Putamen (tissue), 1 donor: ENCODE results near the gene PTPRM.

ENCODE experiments used
- DNase-seq: peaks from one replicate; pipeline ENCODE4 v3.0.0-alpha.2; 2016; ENCODE audit warnings: low spot score

Gene PTPRM

GRCh38 chr18:8399138-8399537, 832.0 kb downstream of the PTPRM start:
- DNase-seq: no peak

- DNase-seq: no peak
Measured at GRCh38 chr18:8400193-8400752, 833.2 kb downstream of the PTPRM start.

- DNase-seq: no peak
Measured at GRCh38 chr18:8400825-8401224, 833.7 kb downstream of the PTPRM start.

- DNase-seq: no peak
Measured at GRCh38 chr18:8401606-8402005, 834.5 kb downstream of the PTPRM start.

GRCh38 chr18:8402237-8402636, 835.1 kb downstream of the PTPRM start:
- no peak for DNase-seq

- no peak for DNase-seq
Measured at GRCh38 chr18:8403713-8404112, 836.6 kb downstream of the PTPRM start.

GRCh38 chr18:8406186-8406867, 839.2 kb downstream of the PTPRM start:
- no peak for DNase-seq

GRCh38 chr18:8406868-8407250, 839.7 kb downstream of the PTPRM start:
- no peak for DNase-seq

- no peak for DNase-seq
Measured at GRCh38 chr18:8409151-8409550, 842.0 kb downstream of the PTPRM start.

GRCh38 chr18:8411492-8411891, 844.4 kb downstream of the PTPRM start:
- no peak for DNase-seq

GRCh38 chr18:8412117-8412516, 845.0 kb downstream of the PTPRM start:
- no peak for DNase-seq

- DNase-seq: no peak
Measured at GRCh38 chr18:8413189-8413588, 846.1 kb downstream of the PTPRM start.

- no peak for DNase-seq
Measured at GRCh38 chr18:8413751-8414150, 846.6 kb downstream of the PTPRM start.

- no peak for DNase-seq
Measured at GRCh38 chr18:8416212-8417019, 849.3 kb downstream of the PTPRM start.

- DNase-seq: no peak
Measured at GRCh38 chr18:8422391-8422790, 855.3 kb downstream of the PTPRM start.

GRCh38 chr18:8423051-8423557, 856.0 kb downstream of the PTPRM start:
- no peak for DNase-seq

GRCh38 chr18:8424481-8424880, 857.4 kb downstream of the PTPRM start:
- no peak for DNase-seq

- no peak for DNase-seq
Measured at GRCh38 chr18:8424917-8425725, 858.0 kb downstream of the PTPRM start.

- no peak for DNase-seq
Measured at GRCh38 chr18:8426401-8426800, 859.3 kb downstream of the PTPRM start.

GRCh38 chr18:8427339-8427738, 860.2 kb downstream of the PTPRM start:
- no peak for DNase-seq

- DNase-seq: no peak
Measured at GRCh38 chr18:8428951-8429350, 861.8 kb downstream of the PTPRM start.

GRCh38 chr18:8431036-8431435, 863.9 kb downstream of the PTPRM start:
- DNase-seq: no peak
